HL-60 (cell line): ENCODE data around the gene CDC25A.

Experiments
- SPI1 ChIP-seq: IDR thresholded peaks from 2 replicates; pipeline ENCODE4 v1.6.1; 2012; ENCODE audit warnings: low read depth, mild to moderate bottlenecking, borderline replicate concordance
- TF ChIP-seq, protein P1 (sequence below): IDR thresholded peaks from one replicate; pipeline ENCODE4 v1.5.1; 2011; ENCODE audit warnings: low read length, control low read depth, inconsistent platforms; ENCODE audit not compliant: insufficient read depth
- TF ChIP-seq, protein P2 (sequence below): IDR thresholded peaks from 2 replicates; pipeline ENCODE4 v1.6.1; 2012; ENCODE audit warnings: low read depth; ENCODE audit not compliant: insufficient replicate concordance

- TF ChIP-seq, protein P1, sequence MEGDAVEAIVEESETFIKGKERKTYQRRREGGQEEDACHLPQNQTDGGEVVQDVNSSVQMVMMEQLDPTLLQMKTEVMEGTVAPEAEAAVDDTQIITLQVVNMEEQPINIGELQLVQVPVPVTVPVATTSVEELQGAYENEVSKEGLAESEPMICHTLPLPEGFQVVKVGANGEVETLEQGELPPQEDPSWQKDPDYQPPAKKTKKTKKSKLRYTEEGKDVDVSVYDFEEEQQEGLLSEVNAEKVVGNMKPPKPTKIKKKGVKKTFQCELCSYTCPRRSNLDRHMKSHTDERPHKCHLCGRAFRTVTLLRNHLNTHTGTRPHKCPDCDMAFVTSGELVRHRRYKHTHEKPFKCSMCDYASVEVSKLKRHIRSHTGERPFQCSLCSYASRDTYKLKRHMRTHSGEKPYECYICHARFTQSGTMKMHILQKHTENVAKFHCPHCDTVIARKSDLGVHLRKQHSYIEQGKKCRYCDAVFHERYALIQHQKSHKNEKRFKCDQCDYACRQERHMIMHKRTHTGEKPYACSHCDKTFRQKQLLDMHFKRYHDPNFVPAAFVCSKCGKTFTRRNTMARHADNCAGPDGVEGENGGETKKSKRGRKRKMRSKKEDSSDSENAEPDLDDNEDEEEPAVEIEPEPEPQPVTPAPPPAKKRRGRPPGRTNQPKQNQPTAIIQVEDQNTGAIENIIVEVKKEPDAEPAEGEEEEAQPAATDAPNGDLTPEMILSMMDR = no peak
- TF ChIP-seq, protein P2, sequence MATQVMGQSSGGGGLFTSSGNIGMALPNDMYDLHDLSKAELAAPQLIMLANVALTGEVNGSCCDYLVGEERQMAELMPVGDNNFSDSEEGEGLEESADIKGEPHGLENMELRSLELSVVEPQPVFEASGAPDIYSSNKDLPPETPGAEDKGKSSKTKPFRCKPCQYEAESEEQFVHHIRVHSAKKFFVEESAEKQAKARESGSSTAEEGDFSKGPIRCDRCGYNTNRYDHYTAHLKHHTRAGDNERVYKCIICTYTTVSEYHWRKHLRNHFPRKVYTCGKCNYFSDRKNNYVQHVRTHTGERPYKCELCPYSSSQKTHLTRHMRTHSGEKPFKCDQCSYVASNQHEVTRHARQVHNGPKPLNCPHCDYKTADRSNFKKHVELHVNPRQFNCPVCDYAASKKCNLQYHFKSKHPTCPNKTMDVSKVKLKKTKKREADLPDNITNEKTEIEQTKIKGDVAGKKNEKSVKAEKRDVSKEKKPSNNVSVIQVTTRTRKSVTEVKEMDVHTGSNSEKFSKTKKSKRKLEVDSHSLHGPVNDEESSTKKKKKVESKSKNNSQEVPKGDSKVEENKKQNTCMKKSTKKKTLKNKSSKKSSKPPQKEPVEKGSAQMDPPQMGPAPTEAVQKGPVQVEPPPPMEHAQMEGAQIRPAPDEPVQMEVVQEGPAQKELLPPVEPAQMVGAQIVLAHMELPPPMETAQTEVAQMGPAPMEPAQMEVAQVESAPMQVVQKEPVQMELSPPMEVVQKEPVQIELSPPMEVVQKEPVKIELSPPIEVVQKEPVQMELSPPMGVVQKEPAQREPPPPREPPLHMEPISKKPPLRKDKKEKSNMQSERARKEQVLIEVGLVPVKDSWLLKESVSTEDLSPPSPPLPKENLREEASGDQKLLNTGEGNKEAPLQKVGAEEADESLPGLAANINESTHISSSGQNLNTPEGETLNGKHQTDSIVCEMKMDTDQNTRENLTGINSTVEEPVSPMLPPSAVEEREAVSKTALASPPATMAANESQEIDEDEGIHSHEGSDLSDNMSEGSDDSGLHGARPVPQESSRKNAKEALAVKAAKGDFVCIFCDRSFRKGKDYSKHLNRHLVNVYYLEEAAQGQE = no peak
- no peak for TF ChIP-seq SPI1
Observed at GRCh38 chr3:48208076-48208475, 19.9 kb upstream of the CDC25A start.
